ENCODE measurements around the gene HTRA1.
A peak's percentile ranks its signal among the peaks of the same experiment; 100 is the strongest.

Gene HTRA1

GRCh38 chr10:122493761-122494160 is 32.4 kb downstream of the HTRA1 start:
- Histone ChIP-seq H4K12ac (ENCODE audit: low read depth, low read length) (no peak overlapping the region), H2AK5ac (ENCODE audit: low read length) (no peak overlapping the region), H4K8ac (ENCODE audit: low read depth, low read length) (no peak overlapping the region), H3K4me2 (ENCODE audit: low read length) (no peak overlapping the region), H3K4me3 (ENCODE audit: low read depth, low read length) (no peak overlapping the region), H3K27ac (ENCODE audit: low read depth, low read length) (no peak overlapping the region), H3K9ac (ENCODE audit: low read length) (no peak overlapping the region), H3K4me1 (ENCODE audit: control insufficient read depth in 1 of 2, insufficient read depth in 2 of 2, low read length in 2 of 2) (peaks cover 15% of the 10 kb centered on the region in 2 experiments), H2AFZ (ENCODE audit: insufficient read depth, low read length, poor library complexity) (no peak overlapping the region), H2BK5ac (ENCODE audit: low read depth, low read length, poor library complexity) (no peak overlapping the region), H3K9me3 (ENCODE audit: insufficient read depth, low read depth, low read length) (no peaks in the 10 kb centered on the region), H3K14ac (ENCODE audit: low read length) (no peak overlapping the region), H3K23ac (ENCODE audit: low read length) (no peak overlapping the region), H2BK12ac (ENCODE audit: low read length) (no peak overlapping the region), H3K27me3 (ENCODE audit: insufficient read depth, low read length) (no peaks in the 10 kb centered on the region), H3K4ac (ENCODE audit: low read depth, low read length) (no peak overlapping the region), H4K91ac (ENCODE audit: low read depth, low read length) (no peak overlapping the region), H3K36me3 (ENCODE audit: control insufficient read depth in 1 of 2, insufficient read depth in 2 of 2, low read length in 2 of 2) (peaks cover 6 to 17% of the 10 kb centered on the region in 2 experiments), H3K79me1 (ENCODE audit: low read length) (peaks cover 7% of the 10 kb centered on the region), H3K79me2 (ENCODE audit: control insufficient read depth, insufficient read depth, low read length, poor library complexity) (no peaks in the 10 kb centered on the region), H3K18ac (ENCODE audit: low read length) (no peak overlapping the region), H2BK120ac (ENCODE audit: insufficient read depth, low read length, poor library complexity) (no peak overlapping the region)
- no peak for DNase-seq
- no CpG with 5 or more reads among the region's 4 CpGs for WGBS (ENCODE audit: extremely low coverage, insufficient coverage, insufficient read length)

- no peak for DNase-seq
- Histone ChIP-seq H2BK12ac (ENCODE audit: low read length) (no peak overlapping the region), H3K9ac (ENCODE audit: low read length) (no peak overlapping the region), H3K79me2 (ENCODE audit: control insufficient read depth, insufficient read depth, low read length, poor library complexity) (no peaks in the 10 kb centered on the region), H3K23ac (ENCODE audit: low read length) (no peak overlapping the region), H3K4me3 (ENCODE audit: low read depth, low read length) (no peak overlapping the region), H3K14ac (ENCODE audit: low read length) (no peak overlapping the region), H3K79me1 (ENCODE audit: low read length) (peaks cover 7% of the 10 kb centered on the region), H3K27me3 (ENCODE audit: insufficient read depth, low read length) (no peaks in the 10 kb centered on the region), H2BK120ac (ENCODE audit: insufficient read depth, low read length, poor library complexity) (no peak overlapping the region), H3K9me3 (ENCODE audit: insufficient read depth, low read depth, low read length) (no peaks in the 10 kb centered on the region), H2BK5ac (ENCODE audit: low read depth, low read length, poor library complexity) (no peak overlapping the region), H4K12ac (ENCODE audit: low read depth, low read length) (no peak overlapping the region), H2AK5ac (ENCODE audit: low read length) (no peak overlapping the region), H3K36me3 (ENCODE audit: control insufficient read depth in 1 of 2, insufficient read depth in 2 of 2, low read length in 2 of 2) (peaks cover 6 to 16% of the 10 kb centered on the region in 2 experiments), H3K27ac (ENCODE audit: low read depth, low read length) (no peak overlapping the region), H3K4ac (ENCODE audit: low read depth, low read length) (no peak overlapping the region), H4K8ac (ENCODE audit: low read depth, low read length) (peak overlapping the region; percentile 2), H3K4me2 (ENCODE audit: low read length) (no peak overlapping the region), H3K18ac (ENCODE audit: low read length) (no peak overlapping the region), H2AFZ (ENCODE audit: insufficient read depth, low read length, poor library complexity) (no peak overlapping the region), H3K4me1 (ENCODE audit: control insufficient read depth in 1 of 2, insufficient read depth in 2 of 2, low read length in 2 of 2) (peaks cover 15% of the 10 kb centered on the region in 2 experiments), H4K91ac (ENCODE audit: low read depth, low read length) (no peak overlapping the region)
- WGBS (ENCODE audit: extremely low coverage, insufficient coverage, insufficient read length), result no CpG with 5 or more reads among the region's 20 CpGs
Measured at GRCh38 chr10:122494173-122494820, 32.9 kb downstream of the HTRA1 start.

GRCh38 chr10:122494833-122495232 is 33.5 kb downstream of the HTRA1 start:
- Histone ChIP-seq H3K4me3 (ENCODE audit: low read depth, low read length) (no peak overlapping the region), H3K23ac (ENCODE audit: low read length) (no peak overlapping the region), H3K9ac (ENCODE audit: low read length) (no peak overlapping the region), H3K4ac (ENCODE audit: low read depth, low read length) (no peak overlapping the region), H3K36me3 (ENCODE audit: control insufficient read depth in 1 of 2, insufficient read depth in 2 of 2, low read length in 2 of 2) (peaks cover 6 to 14% of the 10 kb centered on the region in 2 experiments), H2BK12ac (ENCODE audit: low read length) (no peak overlapping the region), H3K4me2 (ENCODE audit: low read length) (no peak overlapping the region), H2AK5ac (ENCODE audit: low read length) (no peak overlapping the region), H3K27ac (ENCODE audit: low read depth, low read length) (no peak overlapping the region), H2BK5ac (ENCODE audit: low read depth, low read length, poor library complexity) (no peak overlapping the region), H4K8ac (ENCODE audit: low read depth, low read length) (peak overlapping the region; percentile 2), H3K9me3 (ENCODE audit: insufficient read depth, low read depth, low read length) (no peaks in the 10 kb centered on the region), H4K91ac (ENCODE audit: low read depth, low read length) (no peak overlapping the region), H2BK120ac (ENCODE audit: insufficient read depth, low read length, poor library complexity) (no peak overlapping the region), H3K18ac (ENCODE audit: low read length) (no peak overlapping the region), H4K12ac (ENCODE audit: low read depth, low read length) (no peak overlapping the region), H3K4me1 (ENCODE audit: control insufficient read depth in 1 of 2, insufficient read depth in 2 of 2, low read length in 2 of 2) (peaks cover 15% of the 10 kb centered on the region in 2 experiments), H3K79me1 (ENCODE audit: low read length) (peaks cover 7% of the 10 kb centered on the region), H3K79me2 (ENCODE audit: control insufficient read depth, insufficient read depth, low read length, poor library complexity) (no peaks in the 10 kb centered on the region), H3K27me3 (ENCODE audit: insufficient read depth, low read length) (no peaks in the 10 kb centered on the region), H2AFZ (ENCODE audit: insufficient read depth, low read length, poor library complexity) (no peak overlapping the region), H3K14ac (ENCODE audit: low read length) (no peak overlapping the region)
- no CpG with 5 or more reads among the region's 14 CpGs for WGBS (ENCODE audit: extremely low coverage, insufficient coverage, insufficient read length)
- no peak for DNase-seq

DNA sequence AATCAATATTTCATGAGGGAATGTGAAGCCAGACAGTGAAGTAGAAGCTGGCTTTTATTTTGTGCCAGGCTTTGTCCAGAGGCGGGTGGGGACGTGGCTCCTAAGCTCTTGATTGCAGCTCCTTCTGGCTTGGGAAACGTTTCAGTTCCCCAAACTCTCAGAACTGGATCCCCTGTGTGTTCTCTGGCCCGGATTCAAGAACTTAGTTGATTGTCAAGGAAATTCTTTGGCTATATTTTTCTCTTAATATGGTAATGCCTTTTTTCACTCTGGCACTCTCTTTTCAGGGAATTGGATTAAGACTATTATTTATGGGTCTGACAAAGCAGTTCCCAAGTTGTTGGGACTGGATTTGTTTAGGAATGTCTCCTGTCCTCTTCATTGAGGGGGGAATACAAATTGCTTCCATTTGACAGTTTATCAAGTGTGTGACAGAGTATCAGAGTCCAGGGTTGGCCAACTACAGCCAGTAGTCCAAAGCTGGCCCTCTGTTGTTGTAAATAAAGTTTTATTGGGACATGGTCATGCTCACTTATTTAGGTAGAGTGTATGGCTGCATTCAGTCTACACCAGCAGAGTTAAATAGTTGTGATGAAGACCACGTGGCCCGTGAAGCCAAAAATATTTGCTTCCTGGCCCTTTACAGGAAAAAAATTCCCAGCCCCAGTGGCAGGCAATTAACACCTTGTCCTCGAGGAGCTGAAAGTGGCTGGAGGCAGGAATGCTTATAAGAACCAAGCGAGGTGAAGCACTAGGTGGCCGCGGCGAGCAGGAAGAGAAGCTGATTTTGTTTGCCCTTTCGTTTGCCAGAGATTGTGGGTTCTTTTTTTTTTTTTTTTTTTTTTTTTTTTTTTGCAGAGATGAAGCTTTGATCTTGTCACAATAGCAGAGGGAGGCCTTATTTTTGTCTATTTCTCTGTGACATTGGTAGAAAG is 34.3 kb downstream of the HTRA1 start:
- Histone ChIP-seq H2BK5ac (ENCODE audit: low read depth, low read length, poor library complexity) (no peak overlapping the region), H3K4me2 (ENCODE audit: low read length) (no peak overlapping the region), H2BK12ac (ENCODE audit: low read length) (no peak overlapping the region), H2AFZ (ENCODE audit: insufficient read depth, low read length, poor library complexity) (no peak overlapping the region), H3K4me1 (ENCODE audit: control insufficient read depth in 1 of 2, insufficient read depth in 2 of 2, low read length in 2 of 2) (peaks cover 12 to 15% of the 10 kb centered on the region in 2 experiments), H3K18ac (ENCODE audit: low read length) (no peak overlapping the region), H3K9me3 (ENCODE audit: insufficient read depth, low read depth, low read length) (no peaks in the 10 kb centered on the region), H4K12ac (ENCODE audit: low read depth, low read length) (no peak overlapping the region), H3K14ac (ENCODE audit: low read length) (no peak overlapping the region), H3K36me3 (ENCODE audit: control insufficient read depth in 1 of 2, insufficient read depth in 2 of 2, low read length in 2 of 2) (peaks cover 6 to 16% of the 10 kb centered on the region in 2 experiments), H3K27me3 (ENCODE audit: insufficient read depth, low read length) (no peaks in the 10 kb centered on the region), H3K79me2 (ENCODE audit: control insufficient read depth, insufficient read depth, low read length, poor library complexity) (no peaks in the 10 kb centered on the region), H2AK5ac (ENCODE audit: low read length) (no peak overlapping the region), H3K9ac (ENCODE audit: low read length) (no peak overlapping the region), H3K23ac (ENCODE audit: low read length) (no peak overlapping the region), H2BK120ac (ENCODE audit: insufficient read depth, low read length, poor library complexity) (no peak overlapping the region), H3K4ac (ENCODE audit: low read depth, low read length) (no peak overlapping the region), H3K27ac (ENCODE audit: low read depth, low read length) (no peak overlapping the region), H4K91ac (ENCODE audit: low read depth, low read length) (no peak overlapping the region), H3K4me3 (ENCODE audit: low read depth, low read length) (no peak overlapping the region), H4K8ac (ENCODE audit: low read depth, low read length) (no peak overlapping the region), H3K79me1 (ENCODE audit: low read length) (peaks cover 5% of the 10 kb centered on the region)
- WGBS (ENCODE audit: extremely low coverage, insufficient coverage, insufficient read length), result no CpG with 5 or more reads among the region's 12 CpGs
- DNase-seq, result no peak

Measured in trophoblast cell (in vitro differentiated cells and primary cell).